SK-N-SH (cell line): ENCODE measurements around the gene PSMB1.

ENCODE experiments used
- CHD2 ChIP-seq: fragments of 150-350 bp; IDR thresholded peaks from 2 replicates; pipeline ENCODE4 v1.6.1; 2018; ENCODE audit warnings: low read length; ENCODE audit not compliant: partially characterized antibody
- EP300 ChIP-seq, 2 experiments: IDR thresholded peaks; 2 replicates each; pipeline versions ENCODE4 v1.4.0 to v1.6.1; 2012; ENCODE audit warnings: borderline replicate concordance in 1 of 2, low read depth in 1 of 2, low read length in 1 of 2
- EZH2phosphoT487 ChIP-seq: fragments of 200-600 bp; sonication (generic); IDR thresholded peaks from 2 replicates; pipeline ENCODE4 v1.6.1; 2017; ENCODE audit warnings: low read depth, mixed run types, mild to moderate bottlenecking, antibody characterized with exemption, moderate library complexity, borderline replicate concordance
- JUND ChIP-seq: IDR thresholded peaks from 2 replicates; pipeline ENCODE4 v1.4.0; 2012
- MAX ChIP-seq: IDR thresholded peaks from 2 replicates; pipeline ENCODE4 v1.4.0; 2012; ENCODE audit warnings: low read depth
- MXI1 ChIP-seq: IDR thresholded peaks from 2 replicates; pipeline ENCODE4 v1.6.1; 2012; ENCODE audit warnings: mild to moderate bottlenecking, low read depth, low read length, improper control_type of control experiment
- POLR2AphosphoS5 ChIP-seq: IDR thresholded peaks from 2 replicates; pipeline ENCODE4 v1.6.1; 2012; ENCODE audit warnings: low read depth, low read length
- RXRA ChIP-seq: IDR thresholded peaks from 2 replicates; pipeline ENCODE4 v1.4.0; 2012; ENCODE audit warnings: low read depth, mild to moderate bottlenecking, borderline replicate concordance
- SIN3A ChIP-seq: IDR thresholded peaks from 2 replicates; pipeline ENCODE4 v1.6.1; 2012; ENCODE audit warnings: low read depth, mild to moderate bottlenecking, low read length, moderate library complexity, borderline replicate concordance
- TAF1 ChIP-seq: IDR thresholded peaks from 2 replicates; pipeline ENCODE4 v1.6.1; 2012; ENCODE audit warnings: low read depth, mild to moderate bottlenecking, low read length, moderate library complexity, borderline replicate concordance
- USF1 ChIP-seq: IDR thresholded peaks from 2 replicates; pipeline ENCODE4 v1.4.0; 2012; ENCODE audit warnings: low read depth, borderline replicate concordance
- TF ChIP-seq, protein P1 (sequence below): fragments of 200-600 bp; sonication (generic); IDR thresholded peaks from 2 replicates; pipeline ENCODE4 v1.6.1; 2017; ENCODE audit warnings: antibody characterized with exemption, mild to moderate bottlenecking, moderate library complexity
- TF ChIP-seq, protein P2 (sequence below): IDR thresholded peaks from 2 replicates; pipeline ENCODE4 v1.6.1; 2012; ENCODE audit warnings: mild to moderate bottlenecking, low read depth, low read length, moderate library complexity
- TF ChIP-seq, protein P3 (sequence below): fragments of 150-350 bp; IDR thresholded peaks from 2 replicates; pipeline ENCODE4 v1.6.1; 2017; ENCODE audit warnings: antibody characterized with exemption, low read length, low read depth, borderline replicate concordance

DNA sequence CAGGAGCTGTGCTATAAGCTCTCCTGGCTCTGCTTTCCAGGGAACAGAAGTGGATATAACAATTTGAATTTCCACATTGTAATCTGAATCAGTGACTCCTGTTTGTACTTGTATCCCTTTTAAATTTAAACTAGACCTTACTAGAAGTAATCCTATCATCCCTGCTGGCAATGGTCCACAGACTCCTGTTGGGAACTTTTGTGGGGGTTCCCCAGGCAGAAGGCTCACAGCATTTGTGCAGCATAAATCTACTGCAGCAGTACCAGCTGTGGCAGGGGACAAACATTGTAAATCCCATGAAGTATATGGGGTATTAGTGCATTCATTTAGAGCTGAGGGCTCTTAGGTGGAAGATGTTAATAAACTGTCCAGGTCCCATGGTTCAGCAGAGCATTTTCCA lies 43.3 kb upstream of the PSMB1 start:
- TF ChIP-seq, protein P1, sequence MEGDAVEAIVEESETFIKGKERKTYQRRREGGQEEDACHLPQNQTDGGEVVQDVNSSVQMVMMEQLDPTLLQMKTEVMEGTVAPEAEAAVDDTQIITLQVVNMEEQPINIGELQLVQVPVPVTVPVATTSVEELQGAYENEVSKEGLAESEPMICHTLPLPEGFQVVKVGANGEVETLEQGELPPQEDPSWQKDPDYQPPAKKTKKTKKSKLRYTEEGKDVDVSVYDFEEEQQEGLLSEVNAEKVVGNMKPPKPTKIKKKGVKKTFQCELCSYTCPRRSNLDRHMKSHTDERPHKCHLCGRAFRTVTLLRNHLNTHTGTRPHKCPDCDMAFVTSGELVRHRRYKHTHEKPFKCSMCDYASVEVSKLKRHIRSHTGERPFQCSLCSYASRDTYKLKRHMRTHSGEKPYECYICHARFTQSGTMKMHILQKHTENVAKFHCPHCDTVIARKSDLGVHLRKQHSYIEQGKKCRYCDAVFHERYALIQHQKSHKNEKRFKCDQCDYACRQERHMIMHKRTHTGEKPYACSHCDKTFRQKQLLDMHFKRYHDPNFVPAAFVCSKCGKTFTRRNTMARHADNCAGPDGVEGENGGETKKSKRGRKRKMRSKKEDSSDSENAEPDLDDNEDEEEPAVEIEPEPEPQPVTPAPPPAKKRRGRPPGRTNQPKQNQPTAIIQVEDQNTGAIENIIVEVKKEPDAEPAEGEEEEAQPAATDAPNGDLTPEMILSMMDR = no peak
- TF ChIP-seq, protein P2, sequence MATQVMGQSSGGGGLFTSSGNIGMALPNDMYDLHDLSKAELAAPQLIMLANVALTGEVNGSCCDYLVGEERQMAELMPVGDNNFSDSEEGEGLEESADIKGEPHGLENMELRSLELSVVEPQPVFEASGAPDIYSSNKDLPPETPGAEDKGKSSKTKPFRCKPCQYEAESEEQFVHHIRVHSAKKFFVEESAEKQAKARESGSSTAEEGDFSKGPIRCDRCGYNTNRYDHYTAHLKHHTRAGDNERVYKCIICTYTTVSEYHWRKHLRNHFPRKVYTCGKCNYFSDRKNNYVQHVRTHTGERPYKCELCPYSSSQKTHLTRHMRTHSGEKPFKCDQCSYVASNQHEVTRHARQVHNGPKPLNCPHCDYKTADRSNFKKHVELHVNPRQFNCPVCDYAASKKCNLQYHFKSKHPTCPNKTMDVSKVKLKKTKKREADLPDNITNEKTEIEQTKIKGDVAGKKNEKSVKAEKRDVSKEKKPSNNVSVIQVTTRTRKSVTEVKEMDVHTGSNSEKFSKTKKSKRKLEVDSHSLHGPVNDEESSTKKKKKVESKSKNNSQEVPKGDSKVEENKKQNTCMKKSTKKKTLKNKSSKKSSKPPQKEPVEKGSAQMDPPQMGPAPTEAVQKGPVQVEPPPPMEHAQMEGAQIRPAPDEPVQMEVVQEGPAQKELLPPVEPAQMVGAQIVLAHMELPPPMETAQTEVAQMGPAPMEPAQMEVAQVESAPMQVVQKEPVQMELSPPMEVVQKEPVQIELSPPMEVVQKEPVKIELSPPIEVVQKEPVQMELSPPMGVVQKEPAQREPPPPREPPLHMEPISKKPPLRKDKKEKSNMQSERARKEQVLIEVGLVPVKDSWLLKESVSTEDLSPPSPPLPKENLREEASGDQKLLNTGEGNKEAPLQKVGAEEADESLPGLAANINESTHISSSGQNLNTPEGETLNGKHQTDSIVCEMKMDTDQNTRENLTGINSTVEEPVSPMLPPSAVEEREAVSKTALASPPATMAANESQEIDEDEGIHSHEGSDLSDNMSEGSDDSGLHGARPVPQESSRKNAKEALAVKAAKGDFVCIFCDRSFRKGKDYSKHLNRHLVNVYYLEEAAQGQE = no peak
- TF ChIP-seq, protein P3, sequence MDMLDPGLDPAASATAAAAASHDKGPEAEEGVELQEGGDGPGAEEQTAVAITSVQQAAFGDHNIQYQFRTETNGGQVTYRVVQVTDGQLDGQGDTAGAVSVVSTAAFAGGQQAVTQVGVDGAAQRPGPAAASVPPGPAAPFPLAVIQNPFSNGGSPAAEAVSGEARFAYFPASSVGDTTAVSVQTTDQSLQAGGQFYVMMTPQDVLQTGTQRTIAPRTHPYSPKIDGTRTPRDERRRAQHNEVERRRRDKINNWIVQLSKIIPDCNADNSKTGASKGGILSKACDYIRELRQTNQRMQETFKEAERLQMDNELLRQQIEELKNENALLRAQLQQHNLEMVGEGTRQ = no peak
- TF ChIP-seq CHD2 (no peak), EZH2phosphoT487 (no peak), MAX (no peak), USF1 (no peak), SIN3A (no peak), RXRA (no peak), EP300 (IDR thresholded peaks at IDR 0.05; ENCODE audit: borderline replicate concordance in 1 of 2, low read depth in 1 of 2, low read length in 1 of 2) (no peak), POLR2AphosphoS5 (no peak), JUND (no peak), MXI1 (no peak), TAF1 (no peak)
